CD1c-positive myeloid dendritic cell (primary cell): ENCODE results near the gene FNIP1.
"Not testable (repeated sequence)": the region's sequence is repeated elsewhere in the genome, so short reads cannot be mapped to it uniquely, and the experiment has no call there.

Source experiments
- DNase-seq: peaks from one replicate; pipeline ENCODE4 v3.0.0-alpha.2; 2016; ENCODE audit errors: extremely low spot score

FNIP1 gene

DNA sequence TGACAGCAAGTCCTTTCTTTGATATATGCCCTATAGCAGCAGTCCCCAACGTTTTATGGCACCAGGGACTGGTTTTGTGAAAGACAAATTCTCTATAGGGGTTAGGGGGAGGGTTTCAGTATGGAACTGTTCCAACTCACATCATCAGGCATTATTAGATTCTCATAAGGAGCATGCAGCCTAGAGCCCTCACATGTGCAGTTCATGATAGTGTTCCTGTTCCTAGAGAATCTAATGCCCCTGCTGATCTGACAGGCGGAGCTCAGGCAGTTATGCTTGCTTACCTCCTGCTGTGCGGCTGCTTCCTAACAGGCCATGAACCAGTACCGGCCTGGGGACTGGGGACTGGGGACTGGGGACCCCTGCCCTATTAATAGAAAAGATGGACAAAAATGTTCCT, 159.1 kb downstream of the FNIP1 start:
- no peak for DNase-seq

GRCh38 chr5:131635684-131636572, 160.9 kb downstream of the FNIP1 start:
- DNase-seq, result peak; percentile 38

- DNase-seq, result peak; percentile 100
Measured at GRCh38 chr5:131634996-131635683, 161.7 kb downstream of the FNIP1 start, which contains the start of gene RAPGEF6. RAPGEF6 (minus strand) TSS chr5:131635229; CDS start chr5:131635030, 199 bp downstream.

GRCh38 chr5:131634666-131634995, 162.2 kb downstream of the FNIP1 start:
- DNase-seq, result peak; percentile 51

GRCh38 chr5:131634238-131634637, 162.6 kb downstream of the FNIP1 start:
- DNase-seq, result no peak

DNA sequence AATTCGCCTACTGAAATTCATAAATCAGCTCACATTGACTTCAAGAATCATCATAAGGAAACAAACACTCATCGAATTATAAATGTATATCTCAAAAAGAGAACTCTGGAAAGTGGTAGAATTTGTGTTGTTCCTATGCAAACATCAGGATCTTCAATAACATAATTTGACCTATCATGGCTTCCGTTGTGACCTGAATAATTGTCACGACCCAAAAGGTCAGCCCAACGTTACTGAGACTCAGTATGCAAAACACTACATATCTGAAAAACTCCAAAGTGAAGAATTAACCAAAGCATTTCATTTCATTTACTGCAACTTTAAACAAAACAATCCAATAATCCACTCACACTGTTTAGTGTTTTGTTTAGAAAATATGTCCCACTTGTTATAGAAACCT, 163.0 kb downstream of the FNIP1 start:
- no peak for DNase-seq

DNA sequence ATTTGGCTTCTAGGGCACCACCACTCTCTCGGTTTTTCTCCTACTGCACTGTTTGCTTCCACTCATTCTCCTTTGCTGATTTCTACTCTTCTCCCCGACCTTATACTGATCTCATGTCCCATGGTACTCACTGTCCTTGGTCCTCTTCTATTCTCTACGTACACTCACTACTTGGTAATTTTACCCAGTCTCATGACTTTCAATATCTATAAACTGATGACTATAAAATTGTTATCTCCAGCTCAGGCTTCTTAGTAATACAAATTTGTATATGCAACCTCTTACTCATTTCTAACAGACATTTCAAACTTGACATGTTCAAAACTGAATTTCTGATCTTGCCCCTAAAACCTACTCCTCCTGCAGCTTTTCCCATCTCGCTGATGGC, 165.9 kb downstream of the FNIP1 start:
- DNase-seq, result no peak

GRCh38 chr5:131630208-131630962, 166.4 kb downstream of the FNIP1 start:
- DNase-seq, result no peak

DNA sequence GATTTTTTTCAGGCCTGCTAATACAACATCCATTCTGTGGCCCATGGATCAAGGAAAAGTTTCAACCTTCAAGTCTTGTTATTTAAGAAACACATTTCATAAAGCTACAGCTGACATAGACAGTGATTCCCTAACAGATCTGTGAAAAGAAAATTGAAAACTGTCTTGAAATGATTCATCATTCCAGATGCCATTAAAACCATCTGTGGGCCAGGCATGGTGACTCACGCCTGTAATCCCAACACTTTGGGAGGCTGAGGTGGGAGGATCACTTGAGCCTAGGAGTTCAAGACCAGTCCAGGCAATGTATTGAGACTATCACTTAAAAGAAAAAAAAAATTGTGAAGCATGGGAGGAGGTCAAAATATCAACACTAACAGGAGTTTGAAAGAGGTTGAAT, 167.8 kb downstream of the FNIP1 start:
- DNase-seq, result no peak

GRCh38 chr5:131627207-131627865, 169.5 kb downstream of the FNIP1 start:
- DNase-seq, result no peak

DNA sequence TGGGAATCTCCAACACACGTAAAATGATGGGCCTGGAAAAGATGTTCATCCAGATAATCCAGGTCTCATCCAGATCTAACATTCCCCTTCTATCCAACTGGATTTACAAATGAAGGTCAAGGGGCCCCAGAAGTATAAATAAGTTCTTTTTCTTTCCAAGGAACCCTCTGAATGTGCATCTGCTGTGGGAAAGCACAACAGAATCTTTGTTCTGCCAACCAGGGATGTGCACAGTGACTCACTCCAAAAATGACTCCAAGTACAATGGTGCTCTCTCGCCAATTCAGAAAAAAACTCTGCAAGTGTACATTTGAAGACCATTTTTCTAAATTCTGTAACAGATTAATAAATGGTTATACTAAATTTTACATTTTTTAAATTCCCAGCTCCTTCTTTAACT, 174.2 kb downstream of the FNIP1 start:
- DNase-seq, result no peak

- not testable (repeated sequence) for DNase-seq
Measured at GRCh38 chr5:131621164-131621563, 175.7 kb downstream of the FNIP1 start.

DNA sequence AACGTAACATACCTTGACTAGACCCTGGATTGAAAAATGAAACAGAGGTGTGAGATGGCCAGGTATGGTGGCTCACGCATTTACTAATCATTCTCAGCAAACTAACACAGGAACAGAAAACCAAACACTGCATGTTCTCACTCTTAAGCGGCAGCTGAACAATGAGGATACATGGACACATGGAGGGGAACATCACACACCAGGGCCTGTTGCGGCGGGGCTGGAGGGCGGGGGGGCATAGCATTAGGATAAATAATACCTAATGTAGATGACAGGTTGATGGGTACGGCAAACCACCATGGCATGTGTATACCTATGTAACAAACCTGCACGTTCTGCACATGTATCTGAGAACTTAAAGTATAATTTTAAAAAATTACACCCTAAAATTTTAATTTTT, 177.7 kb downstream of the FNIP1 start:
- DNase-seq, result no peak

DNA sequence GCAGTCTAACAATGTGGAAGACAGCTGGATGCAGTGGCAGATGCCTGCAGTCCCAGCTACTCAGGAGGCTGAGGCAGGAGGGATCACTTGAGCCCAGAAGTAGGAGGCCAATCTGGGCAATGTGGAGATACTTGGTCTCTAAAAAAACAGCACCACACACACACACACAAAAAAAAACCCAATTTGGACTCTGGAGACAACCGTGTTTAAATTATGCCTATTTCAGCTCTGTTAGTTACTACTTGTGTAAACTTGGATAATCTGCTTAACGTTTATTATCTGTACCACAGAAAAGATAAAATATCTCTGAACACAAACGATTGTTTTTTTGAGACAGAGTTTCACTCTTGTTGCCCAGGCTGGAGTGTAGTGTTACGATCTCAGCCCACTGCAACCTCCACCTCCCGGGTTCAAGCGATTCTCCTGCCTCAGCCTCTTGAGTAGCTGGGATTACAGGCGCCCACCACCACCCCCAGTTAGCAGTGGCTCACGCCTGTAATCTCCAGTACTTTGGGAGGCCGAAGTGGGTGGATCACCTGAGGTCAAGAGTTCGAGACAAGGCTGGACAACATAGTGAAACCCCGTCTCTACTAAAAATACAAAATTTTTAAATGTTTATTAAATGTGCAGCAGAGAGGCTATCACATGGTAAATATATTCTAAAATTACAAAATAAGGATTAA, 179.5 kb downstream of the FNIP1 start:
- no peak for DNase-seq

DNA sequence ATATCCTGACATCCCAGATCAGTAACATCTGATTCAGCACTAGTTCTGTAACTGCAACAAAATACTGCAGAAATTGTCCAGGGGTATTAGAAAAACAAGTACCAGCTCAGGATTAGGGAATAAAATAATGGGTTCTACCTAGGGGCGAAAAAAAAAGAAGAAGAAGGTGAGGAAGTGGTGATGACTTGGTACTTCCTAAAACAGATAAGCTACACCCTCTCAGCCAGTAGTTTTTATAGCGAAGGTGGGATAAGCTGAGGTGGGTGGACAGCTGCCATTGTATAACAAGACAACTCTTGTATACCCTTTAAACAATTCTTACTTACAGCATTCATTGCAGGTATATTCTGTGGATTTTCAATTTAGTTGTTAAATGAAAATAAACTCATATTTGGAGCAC, 180.9 kb downstream of the FNIP1 start:
- DNase-seq, result no peak

GRCh38 chr5:131613423-131613822, 183.4 kb downstream of the FNIP1 start:
- DNase-seq, result no peak

- no peak for DNase-seq
Measured at GRCh38 chr5:131611064-131611381, 185.8 kb downstream of the FNIP1 start.

DNA sequence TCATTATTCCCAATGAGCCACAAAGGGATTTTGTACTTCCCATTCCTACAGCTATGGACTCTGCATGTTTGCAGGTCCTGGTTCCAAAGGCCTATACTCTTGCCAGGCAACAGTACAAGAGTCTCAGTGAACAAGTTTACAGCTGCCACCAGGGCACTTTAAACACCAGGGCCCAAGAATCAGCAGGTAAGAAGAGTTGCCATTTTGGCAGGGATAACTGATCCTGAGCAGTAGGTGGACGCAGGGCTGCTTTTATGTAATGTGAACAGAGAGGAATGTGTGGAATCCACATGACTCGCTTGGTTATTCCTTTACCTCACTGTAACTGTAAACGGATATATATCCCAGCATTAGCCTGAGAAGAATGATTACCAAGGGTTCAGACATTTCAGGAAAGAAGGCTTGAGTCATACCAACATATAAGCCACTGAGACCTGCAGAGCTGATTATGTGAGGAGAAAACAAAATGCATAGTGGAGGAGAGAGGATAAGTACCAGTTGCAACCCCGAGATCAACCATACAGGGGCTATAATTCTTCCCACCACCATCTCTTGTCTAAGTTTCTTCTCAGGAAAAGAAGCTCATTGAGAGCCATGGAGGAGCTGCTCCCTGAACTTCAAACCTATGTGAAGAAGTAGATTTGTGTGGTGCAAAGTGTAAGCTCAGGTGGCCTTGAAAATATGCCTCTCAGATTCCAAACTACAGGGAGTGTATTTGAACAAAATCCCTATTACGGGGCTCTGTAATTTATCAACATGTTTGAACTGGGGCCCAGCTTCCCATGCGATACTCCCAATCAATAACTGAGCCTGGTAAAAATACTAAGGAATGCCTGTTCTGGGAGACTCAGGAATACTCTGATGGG, 186.4 kb downstream of the FNIP1 start:
- no peak for DNase-seq

DNA sequence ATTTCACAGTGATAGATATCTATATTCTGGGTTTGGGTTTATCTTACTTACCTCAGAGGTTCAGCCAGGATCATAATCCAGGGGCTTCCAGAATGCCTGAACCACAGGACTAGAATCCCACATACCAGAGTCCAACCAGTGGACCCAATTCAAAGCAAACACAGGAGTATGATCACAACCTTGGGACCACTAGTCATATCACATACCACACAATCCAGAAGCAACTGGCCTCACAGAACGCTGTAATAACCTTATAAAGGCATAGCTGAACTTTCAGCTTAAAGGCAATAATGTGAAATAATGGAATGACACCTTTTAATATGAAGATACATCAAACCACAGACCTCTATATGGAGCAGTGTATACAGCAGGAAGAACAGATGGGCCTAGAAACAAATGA, 187.0 kb downstream of the FNIP1 start:
- no peak for DNase-seq

DNA sequence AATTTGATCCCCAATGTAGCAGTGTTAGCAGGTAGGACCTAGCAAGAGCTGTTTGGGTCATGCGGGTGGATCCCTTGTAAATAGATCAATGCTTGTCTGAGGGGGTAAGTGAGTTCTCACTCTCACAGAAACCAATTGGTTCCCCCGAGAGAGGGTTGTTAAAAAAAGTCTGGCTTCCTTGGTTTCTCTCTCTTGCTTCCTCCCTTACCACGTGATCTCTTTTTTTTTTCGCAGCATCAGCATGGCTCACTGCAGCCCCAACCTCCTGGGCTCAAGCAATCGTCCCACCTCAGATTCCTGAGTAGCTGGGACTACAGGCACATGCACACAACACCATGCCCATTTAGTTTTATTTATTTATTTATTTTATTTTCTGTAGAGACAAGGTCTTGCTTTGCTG, 188.2 kb downstream of the FNIP1 start:
- no peak for DNase-seq
